ENCODE results near the gene TNIP2.
"Not testable (repeated sequence)": the region's sequence is repeated elsewhere in the genome, so short reads cannot be mapped to it uniquely, and the experiment has no call there.

Gene TNIP2

DNA sequence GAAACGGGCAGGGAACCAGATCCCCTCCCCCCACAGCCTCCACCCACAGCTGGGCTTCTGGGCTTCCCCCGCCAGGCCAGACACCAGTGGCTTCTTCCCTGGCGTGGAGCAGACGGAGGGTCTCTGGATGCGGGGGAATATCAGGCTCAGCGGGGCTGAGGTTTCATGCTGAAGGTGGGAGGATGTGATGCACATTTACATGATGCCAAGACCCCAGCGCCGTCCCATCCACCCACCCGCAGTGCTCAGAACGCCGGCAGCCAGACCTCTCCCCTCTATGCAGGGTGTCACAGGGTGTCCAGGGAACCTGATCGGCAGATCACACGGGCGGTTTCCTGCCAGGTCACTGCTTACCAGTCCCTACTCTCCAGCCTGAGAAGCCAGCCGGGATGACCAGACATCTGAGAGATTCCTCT is 12.8 kb upstream of the TNIP2 start:
- no peak for DNase-seq (ENCODE audit: low spot score)

- DNase-seq (ENCODE audit: low spot score) = no peak
These were observed 12.0 kb upstream of the TNIP2 start for GRCh38 chr4:2768124-2768523.

- no peak for DNase-seq (ENCODE audit: low spot score)
These were observed 11.6 kb upstream of the TNIP2 start for GRCh38 chr4:2767705-2768074.

GRCh38 chr4:2767046-2767704 is 11.0 kb upstream of the TNIP2 start:
- no peak for DNase-seq (ENCODE audit: low spot score)

DNA sequence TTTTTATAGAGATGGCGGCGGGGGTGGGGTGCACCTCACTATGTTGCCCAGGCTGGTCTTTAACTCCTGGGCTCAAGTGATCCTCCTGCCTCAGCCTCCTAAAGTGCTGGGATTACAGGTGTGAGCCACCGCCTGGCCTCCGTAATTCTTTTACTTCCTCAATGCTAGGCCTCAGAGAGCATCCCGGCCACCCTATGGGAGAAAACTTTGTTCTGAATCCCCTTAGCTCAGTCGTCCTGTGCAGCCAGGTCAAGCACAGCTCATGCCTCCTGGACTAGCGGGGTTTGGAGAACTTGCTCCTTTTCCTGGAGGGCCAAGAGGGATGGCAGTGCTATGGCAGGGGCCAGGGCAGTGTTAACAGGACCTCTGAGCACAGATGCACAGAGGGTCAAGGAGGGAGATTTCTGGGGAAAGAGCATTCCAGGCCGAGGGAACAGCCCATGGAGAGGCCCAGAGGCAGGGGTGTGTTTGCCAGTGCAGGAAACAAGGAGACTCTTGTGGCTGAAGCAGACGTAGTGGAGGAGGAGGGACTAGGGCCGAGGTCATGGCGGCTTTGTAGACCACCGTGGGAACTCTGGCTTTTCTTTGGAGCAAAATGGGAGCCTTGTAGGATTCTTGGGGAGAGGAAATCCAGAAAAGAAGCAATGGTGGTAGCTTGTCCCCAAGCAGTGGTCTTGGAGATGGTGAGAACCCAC is 9.8 kb upstream of the TNIP2 start:
- DNase-seq (ENCODE audit: low spot score) = no peak

DNA sequence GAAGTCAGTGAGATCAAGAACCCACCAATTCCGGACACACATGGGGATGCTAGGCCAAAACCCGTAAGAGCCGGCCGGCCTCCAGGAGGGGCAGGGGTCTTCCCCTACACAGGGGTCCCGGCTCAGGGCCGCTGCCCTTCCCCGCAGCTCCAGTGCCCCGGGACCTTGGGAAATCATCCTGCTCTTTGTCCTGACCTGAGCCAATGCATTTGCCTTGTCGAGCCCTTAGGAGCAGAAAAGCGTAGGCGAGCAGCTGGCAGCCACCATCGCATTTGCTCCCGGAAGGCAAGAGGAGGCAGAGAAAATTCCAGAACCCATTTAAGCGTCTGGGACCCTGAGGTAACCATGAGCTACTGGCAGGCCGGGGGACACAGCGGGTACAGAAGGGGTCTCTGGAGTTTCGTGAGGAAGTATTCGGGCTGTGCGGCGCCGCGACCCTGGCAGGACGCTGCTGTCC is 7.4 kb upstream of the TNIP2 start:
- DNase-seq (ENCODE audit: low spot score) = no peak

- not testable (repeated sequence) for DNase-seq (ENCODE audit: low spot score)
These were observed 6.6 kb upstream of the TNIP2 start for GRCh38 chr4:2762486-2763370.

- DNase-seq (ENCODE audit: low spot score) = no peak
These were observed 5.9 kb upstream of the TNIP2 start for GRCh38 chr4:2762048-2762447.

DNA sequence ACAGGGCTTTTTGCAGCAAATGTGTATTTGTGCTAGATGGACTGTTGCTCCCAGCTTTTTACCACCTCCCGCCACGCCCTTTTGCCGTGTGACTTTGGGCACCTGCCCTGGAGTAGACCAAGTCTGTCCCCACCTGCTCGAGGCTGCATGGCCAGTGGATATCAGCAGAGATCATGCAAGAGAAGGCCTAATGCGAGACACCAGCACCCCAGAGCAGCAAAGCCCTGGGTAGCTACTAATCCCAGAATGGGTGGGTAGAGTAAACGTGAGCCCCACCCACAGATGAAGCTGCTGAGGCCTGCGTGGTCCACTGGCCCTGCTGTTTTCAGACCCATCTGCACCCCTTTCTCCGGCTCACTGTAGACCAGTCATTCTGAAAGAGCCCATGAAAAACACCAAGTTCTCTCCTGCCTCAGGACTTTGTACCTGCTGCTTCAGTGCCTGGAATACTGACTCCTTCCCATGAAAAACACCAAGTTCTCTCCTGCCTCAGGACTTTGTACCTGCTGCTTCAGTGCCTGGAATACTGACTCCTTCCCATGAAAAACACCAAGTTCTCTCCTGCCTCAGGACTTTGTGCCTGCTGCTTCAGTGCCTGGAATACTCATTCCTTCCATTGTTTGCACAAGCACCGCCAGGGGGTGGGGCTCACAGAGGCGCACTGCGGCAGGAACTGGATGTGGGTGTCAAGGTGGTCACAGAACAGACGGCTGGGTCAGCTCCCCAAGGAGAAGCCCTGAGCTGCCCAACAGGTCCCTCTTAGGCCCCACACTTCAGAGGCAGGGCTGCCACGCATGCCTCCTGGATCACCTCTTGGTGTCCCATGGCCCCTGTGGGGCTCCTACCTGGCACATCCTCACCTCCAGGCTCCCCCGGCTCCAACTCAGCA is 5.1 kb upstream of the TNIP2 start:
- DNase-seq (ENCODE audit: low spot score) = peak; percentile 86

DNA sequence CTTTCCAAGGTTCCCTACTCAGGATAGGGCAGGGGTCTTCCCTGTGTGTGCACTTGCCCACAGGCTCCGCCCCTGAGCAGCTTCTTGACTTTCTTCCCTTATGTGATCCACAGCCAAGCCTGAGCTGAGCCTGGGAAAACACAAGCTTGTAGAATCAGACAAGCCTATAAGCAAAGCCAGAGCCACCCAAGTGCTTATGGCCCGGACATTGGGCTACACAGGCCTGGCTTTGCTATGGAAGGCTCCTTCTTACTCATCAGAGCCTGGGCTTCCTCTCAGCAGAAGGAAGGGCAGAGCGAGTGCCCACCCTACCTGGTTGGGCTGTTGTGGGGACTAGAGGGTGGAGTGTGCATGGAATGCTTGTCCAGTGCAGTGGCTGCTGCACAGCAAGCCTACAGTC is 1.3 kb upstream of the TNIP2 start:
- no peak for DNase-seq (ENCODE audit: low spot score)

GRCh38 chr4:2756691-2757350 is 685 bp upstream of the TNIP2 start:
- DNase-seq (ENCODE audit: low spot score) = no peak

- DNase-seq (ENCODE audit: low spot score) = no peak
These were observed 1.0 kb downstream of the TNIP2 start for GRCh38 chr4:2754848-2755819.

DNA sequence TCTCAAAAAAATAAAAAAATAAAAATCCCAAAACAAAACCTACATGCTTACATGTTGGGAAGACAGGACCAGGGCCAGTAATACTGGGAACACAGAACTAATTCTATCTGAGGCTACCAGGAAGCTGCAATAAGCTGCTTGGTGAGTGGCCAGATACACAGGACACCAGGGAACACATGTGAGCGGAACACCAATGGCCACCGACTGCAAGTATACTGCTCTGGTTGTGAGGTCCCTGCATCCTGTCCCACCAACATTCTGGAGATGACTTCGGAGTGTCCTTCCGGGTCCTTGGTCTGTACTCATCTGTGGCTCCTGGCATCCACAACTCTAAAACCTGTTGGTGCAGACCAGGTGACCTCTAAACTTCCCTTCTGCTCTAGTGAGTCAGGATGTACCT is 2.7 kb downstream of the TNIP2 start:
- no peak for DNase-seq (ENCODE audit: low spot score)

DNA sequence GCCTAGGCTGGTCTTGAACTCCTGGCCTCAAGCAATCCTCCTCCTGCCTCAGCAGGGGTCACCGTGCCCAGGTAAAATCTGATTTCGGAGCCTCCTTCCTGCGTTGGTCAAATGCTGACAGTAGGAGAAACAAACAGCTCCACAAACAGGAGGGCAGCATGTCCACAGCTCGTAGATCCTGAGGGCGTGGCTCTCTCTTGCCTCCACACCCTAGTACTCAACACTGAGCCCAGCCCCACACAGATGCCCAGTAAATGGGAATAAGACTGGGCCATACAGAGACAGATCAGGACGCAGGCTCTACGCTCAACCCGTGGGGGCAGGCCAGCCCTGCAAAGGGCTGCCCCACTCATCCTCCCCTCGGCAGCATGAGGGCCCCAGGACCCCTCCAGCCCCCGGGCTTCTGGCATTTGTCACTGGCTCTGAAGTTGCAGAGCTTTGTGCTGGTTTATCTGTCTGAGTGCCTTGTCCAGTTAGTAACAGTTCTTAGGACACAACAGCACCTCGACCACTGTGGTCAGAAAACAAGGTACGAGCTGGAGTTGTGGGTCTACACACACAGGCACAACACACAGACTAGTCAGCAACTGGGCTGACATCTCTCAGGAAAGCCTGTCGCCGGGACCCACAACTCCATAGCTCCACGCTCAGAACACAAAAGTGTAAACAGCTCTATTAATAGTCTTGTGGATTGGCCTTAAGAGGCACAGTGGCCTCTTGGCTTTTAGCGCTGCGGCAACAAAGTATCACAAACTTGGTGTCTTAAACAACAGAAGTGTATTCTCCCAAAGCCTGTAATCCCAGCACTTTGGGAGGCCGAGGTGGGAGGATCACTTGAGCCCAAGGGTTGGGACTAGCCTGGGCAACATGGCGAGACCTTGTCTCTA is 5.2 kb downstream of the TNIP2 start:
- DNase-seq (ENCODE audit: low spot score) = no peak

- no peak for DNase-seq (ENCODE audit: low spot score)
These were observed 9.0 kb downstream of the TNIP2 start for GRCh38 chr4:2746891-2747695.

- no peak for DNase-seq (ENCODE audit: low spot score)
These were observed 9.9 kb downstream of the TNIP2 start for GRCh38 chr4:2745981-2746806.

- DNase-seq (ENCODE audit: low spot score) = no peak
These were observed 10.6 kb downstream of the TNIP2 start for GRCh38 chr4:2745516-2745915.
